Mammary epithelial cell (primary cell): ENCODE results near the gene ZNF534.

Experiments
- EZH2 ChIP-seq: IDR thresholded peaks from 2 replicates; pipeline ENCODE4 v1.6.1; 2012; ENCODE audit warnings: low read length, inconsistent platforms, borderline replicate concordance
- TF ChIP-seq, protein P1 (sequence below), 2 donors: IDR thresholded peaks in 1 of 2; conservative IDR thresholded peaks in 1 of 2; 2 replicates each; pipeline ENCODE4 v1.5.1; 2011 to 2012; ENCODE audit warnings: inconsistent platforms in 2 of 2, low read length in 2 of 2, mild to moderate bottlenecking in 2 of 2, control low read depth in 1 of 2, low read depth in 1 of 2; ENCODE audit not compliant: insufficient read depth in 1 of 2; ENCODE audit errors: extremely low read depth in 1 of 2

DNA sequence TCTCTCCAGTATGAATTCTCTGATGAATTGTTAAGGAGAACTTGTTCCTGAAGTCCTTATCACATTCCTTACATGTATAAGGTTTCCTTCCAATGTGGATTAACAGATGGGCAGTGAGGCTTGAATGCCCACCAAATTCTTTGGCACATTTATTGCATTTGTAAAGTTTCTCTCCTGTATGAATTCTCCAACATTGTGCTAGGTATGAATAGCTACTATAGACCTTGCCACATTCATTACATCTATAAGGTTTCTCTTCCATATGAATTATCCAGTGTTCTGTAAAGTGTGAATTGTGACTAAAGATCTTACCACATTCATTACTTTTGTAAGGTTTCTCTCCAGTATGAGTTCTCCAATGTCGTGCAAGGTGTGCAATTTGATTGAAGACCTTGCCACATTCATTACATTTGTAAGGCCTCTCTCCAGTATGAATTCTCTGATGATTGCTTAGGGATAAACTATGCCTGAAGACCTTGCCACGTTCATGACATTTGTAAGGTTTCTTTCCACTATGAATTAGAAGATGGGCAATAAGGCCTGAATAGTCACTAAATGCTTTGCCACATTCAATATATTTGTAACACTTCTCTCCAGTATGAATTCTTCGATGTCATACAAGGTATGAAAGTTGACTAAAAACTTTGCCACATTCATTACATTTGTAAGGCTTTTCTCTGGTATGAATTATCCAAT lies 44.9 kb downstream of the ZNF534 start:
- TF ChIP-seq, protein P1, sequence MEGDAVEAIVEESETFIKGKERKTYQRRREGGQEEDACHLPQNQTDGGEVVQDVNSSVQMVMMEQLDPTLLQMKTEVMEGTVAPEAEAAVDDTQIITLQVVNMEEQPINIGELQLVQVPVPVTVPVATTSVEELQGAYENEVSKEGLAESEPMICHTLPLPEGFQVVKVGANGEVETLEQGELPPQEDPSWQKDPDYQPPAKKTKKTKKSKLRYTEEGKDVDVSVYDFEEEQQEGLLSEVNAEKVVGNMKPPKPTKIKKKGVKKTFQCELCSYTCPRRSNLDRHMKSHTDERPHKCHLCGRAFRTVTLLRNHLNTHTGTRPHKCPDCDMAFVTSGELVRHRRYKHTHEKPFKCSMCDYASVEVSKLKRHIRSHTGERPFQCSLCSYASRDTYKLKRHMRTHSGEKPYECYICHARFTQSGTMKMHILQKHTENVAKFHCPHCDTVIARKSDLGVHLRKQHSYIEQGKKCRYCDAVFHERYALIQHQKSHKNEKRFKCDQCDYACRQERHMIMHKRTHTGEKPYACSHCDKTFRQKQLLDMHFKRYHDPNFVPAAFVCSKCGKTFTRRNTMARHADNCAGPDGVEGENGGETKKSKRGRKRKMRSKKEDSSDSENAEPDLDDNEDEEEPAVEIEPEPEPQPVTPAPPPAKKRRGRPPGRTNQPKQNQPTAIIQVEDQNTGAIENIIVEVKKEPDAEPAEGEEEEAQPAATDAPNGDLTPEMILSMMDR (conservative IDR thresholded peaks at IDR 0.05 in 1 of 2, IDR thresholded peaks at IDR 0.05 in 1 of 2; ENCODE audit: extremely low read depth in 1 of 2, insufficient read depth in 1 of 2, low read depth in 1 of 2, low read length in 2 of 2) = no peak
- TF ChIP-seq EZH2 = no peak
